Lung (tissue), 12 donors: ENCODE data around the gene DLX5. TPM values are rescaled to one million over a fixed set of nuclear protein-coding genes. Genes with fewer than 3 reads are reported as not detected.
A peak's percentile ranks its signal among the peaks of the same experiment; 100 is the strongest.

Experiments used
- ATAC-seq: fragments of 200-7000 bp; cut with Tn5 transposase; one replicate; pipeline ENCODE4 v1.9.1; 2020; ENCODE audit warnings: moderate number of reproducible peaks; ENCODE audit not compliant: insufficient read depth, low FRiP score
- DNase-seq, 3 donors: peaks; one replicate each; pipeline ENCODE4 v3.0.0-alpha.2; 2013 to 2017
- H3K27ac ChIP-seq, 2 donors: one replicate each; pipeline ENCODE4 v1.5.1; 2013; ENCODE audit warnings: mild to moderate bottlenecking in 2 of 2, moderate library complexity in 2 of 2, control low read depth in 1 of 2, inconsistent platforms in 1 of 2, low read depth in 1 of 2, low read length in 1 of 2
- H3K27me3 ChIP-seq, 3 donors: one replicate each; pipeline ENCODE4 v1.5.1; 2013; ENCODE audit warnings: low read length in 2 of 3; ENCODE audit not compliant: control insufficient read depth in 3 of 3, insufficient read depth in 3 of 3
- H3K36me3 ChIP-seq, 4 donors: one replicate each; pipeline ENCODE4 v1.5.1; 2013; ENCODE audit warnings: low read length in 4 of 4, mild to moderate bottlenecking in 1 of 4, moderate library complexity in 1 of 4; ENCODE audit not compliant: control insufficient read depth in 4 of 4, insufficient read depth in 4 of 4
- H3K4me1 ChIP-seq, 5 donors: one replicate each; pipeline ENCODE4 v1.5.1; 2013; ENCODE audit warnings: low read length in 5 of 5, mild to moderate bottlenecking in 2 of 5, moderate library complexity in 1 of 5; ENCODE audit not compliant: control insufficient read depth in 5 of 5, insufficient read depth in 5 of 5
- H3K4me3 ChIP-seq: one replicate; pipeline ENCODE4 v1.5.1; 2013; ENCODE audit warnings: mild to moderate bottlenecking, control low read depth, moderate library complexity
- H3K9ac ChIP-seq, 2 donors: one replicate each; pipeline ENCODE4 v1.5.1; 2013; ENCODE audit warnings: low read length in 2 of 2, control low read depth in 1 of 2; ENCODE audit not compliant: insufficient read depth in 1 of 2
- H3K9me3 ChIP-seq, 4 donors: one replicate each; pipeline ENCODE4 v1.5.1; 2013; ENCODE audit warnings: low read length in 3 of 4, mild to moderate bottlenecking in 1 of 4, moderate library complexity in 1 of 4; ENCODE audit not compliant: control insufficient read depth in 4 of 4, insufficient read depth in 3 of 4
- CTCF ChIP-seq: IDR thresholded peaks from 2 replicates; pipeline ENCODE4 v1.5.1; 2012; ENCODE audit warnings: mild to moderate bottlenecking; ENCODE audit errors: control extremely low read depth, extremely low read depth
- WGBS, 2 donors: extraction: QIAGEN DNeasy Blood & Tissue Kit; methylation state at CpG; one replicate each; pipeline ENCODE4 v1.1.7; 2013; 5-methylcytosine and 5-hydroxymethylcytosine counted together
- polyA plus RNA-seq, 2 donors: library from polyadenylated mRNA; stranded (reverse); fragments of 200-250 nt; gene quantifications; one replicate each; pipeline ENCODE4 v1.2.1, GENCODE V29; 2013
- total RNA-seq, 2 donors: library from RNA; depleted of rRNA in 1 of 2; stranded (reverse); fragments of >200 nt in 1 of 2; gene quantifications; one replicate each; pipeline ENCODE4 v1.2.1, GENCODE V29; 2014 to 2021
- donor health status: control.
- donor health status: control.
- donor health status: Bipolar disorder and iron deficiency.
- donor health status: healthy.
- donor health status: DM: yes; HTN: yes; CAD: no.

The DLX5 gene
- total and polyA plus RNA-seq, 4 donors, result 0.18 to 1.1 (median 0.22) TPM; not detected in 1

GRCh38 chr7:97020996-97021746 lies 3.5 kb downstream of the DLX5 start:
- DNase-seq, result peak in 2 of 3 donors; percentile 14 to 31

GRCh38 chr7:97020601-97020995 lies 4.0 kb downstream of the DLX5 start:
- TF ChIP-seq CTCF, result no peak
- H3K4me1 ChIP-seq, result peaks cover 0 to 28% (median 7%) of the 10 kb centered on the region in 5 donors
- H3K4me3 ChIP-seq, result no peak overlapping the region
- 13 to 24% methylated on average over 17 of the region's 17 CpGs for WGBS, 2 donors
- peaks cover 0 to 22% (median 0%) of the 10 kb centered on the region in 4 donors for H3K9me3 ChIP-seq
- DNase-seq, result peak in 1 of 3 donors; percentile 4
- peaks cover 0 to 23% (median 1%) of the 10 kb centered on the region in 4 donors for H3K36me3 ChIP-seq
- H3K9ac ChIP-seq, result no peak overlapping the region
- H3K27ac ChIP-seq, result no peak overlapping the region
- ATAC-seq, result no peak
- H3K27me3 ChIP-seq, result peaks cover 15 to 95% (median 72%) of the 10 kb centered on the region in 3 donors

More at GRCh38 chr7:97020996-97021746, 3.5 kb downstream of the DLX5 start:
- Histone ChIP-seq H3K4me3 (no peak overlapping the region), H3K9me3 (peaks cover 0 to 22% (median 0%) of the 10 kb centered on the region in 4 donors), H3K27me3 (peaks cover 15 to 95% (median 71%) of the 10 kb centered on the region in 3 donors), H3K36me3 (peaks cover 0 to 23% (median 1%) of the 10 kb centered on the region in 4 donors), H3K9ac (no peak overlapping the region), H3K4me1 (peaks cover 0 to 31% (median 7%) of the 10 kb centered on the region in 5 donors), H3K27ac (no peak overlapping the region)
- TF ChIP-seq CTCF, result no peak
- 14 to 15% methylated on average over 65 to 67 of the region's 67 CpGs for WGBS, 2 donors
- no peak for ATAC-seq

DNA sequence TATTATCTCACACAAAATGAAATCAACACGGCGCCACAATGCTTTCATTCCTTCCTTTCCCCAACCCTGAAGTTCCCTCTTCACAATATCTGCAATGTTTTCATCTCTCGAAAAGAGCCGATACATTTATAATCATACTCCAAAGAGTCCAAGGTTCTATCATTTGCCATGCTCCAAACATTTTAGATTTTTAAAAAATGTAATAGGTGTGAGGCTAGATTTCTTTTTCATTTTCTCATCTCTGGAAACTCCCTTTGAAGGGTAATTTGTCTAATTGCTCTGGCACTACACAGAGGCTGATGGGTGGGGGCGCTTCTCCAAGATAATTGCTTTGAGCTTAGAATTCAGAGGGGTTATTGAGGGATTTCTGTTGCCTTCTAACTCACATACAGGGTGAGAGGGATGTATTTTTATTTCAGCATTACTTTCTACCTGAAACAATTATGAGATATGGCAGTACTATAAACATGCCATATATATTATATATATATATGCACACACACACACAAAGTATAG lies 4.9 kb downstream of the DLX5 start:
- Histone ChIP-seq H3K27ac (no peak overlapping the region), H3K9ac (no peak overlapping the region), H3K9me3 (peaks cover 0 to 22% (median 0%) of the 10 kb centered on the region in 4 donors), H3K36me3 (peaks cover 0 to 23% (median 1%) of the 10 kb centered on the region in 4 donors), H3K4me1 (peaks cover 0 to 22% (median 7%) of the 10 kb centered on the region in 5 donors), H3K4me3 (no peak overlapping the region), H3K27me3 (peaks cover 15 to 95% (median 72%) of the 10 kb centered on the region in 3 donors)
- ATAC-seq (no peak), DNase-seq (peak in 1 of 3 donors; percentile 0)
- 18 to 25% methylated on average over 5 of the region's 5 CpGs for WGBS, 2 donors
- no peak for TF ChIP-seq CTCF
